Stimulated activated CD4-positive, alpha-beta T cell treated with anti-CD3 and anti-CD28 coated beads, Interleukin-4, amount 100 ng/mL, for 1 hour (primary cell): Measurements from ENCODE around the gene PIAS2.
"Not testable (repeated sequence)": the region's sequence is repeated elsewhere in the genome, so short reads cannot be mapped to it uniquely, and the experiment has no call there.

Source experiments
- DNase-seq: peaks from one replicate; pipeline ENCODE4 v3.0.0-alpha.2; 2020

Gene PIAS2

GRCh38 chr18:46917108-46917802 lies at the start of gene PIAS2, which contains the start of gene KATNAL2:
PIAS2 (minus strand) TSS chr18:46917507; CDS start chr18:46917345, 162 bp downstream.
KATNAL2 (plus strand) TSS chr18:46917602; CDS start chr18:46946873, 29,271 bp downstream.
- DNase-seq: peak; percentile 78

- DNase-seq: not testable (repeated sequence)
Measured at GRCh38 chr18:46966266-46966665, 49.0 kb upstream of the PIAS2 start.

GRCh38 chr18:46964579-46965293 lies 47.4 kb upstream of the PIAS2 start:
- not testable (repeated sequence) for DNase-seq

- DNase-seq: not testable (repeated sequence)
Measured at GRCh38 chr18:46963656-46964578, 46.6 kb upstream of the PIAS2 start.

- DNase-seq: no peak
Measured at GRCh38 chr18:46958209-46958608, 40.9 kb upstream of the PIAS2 start.

GRCh38 chr18:46953195-46953594 lies 35.9 kb upstream of the PIAS2 start:
- no peak for DNase-seq

GRCh38 chr18:46950064-46950656 lies 32.9 kb upstream of the PIAS2 start:
- no peak for DNase-seq

GRCh38 chr18:46946656-46947282 lies 29.5 kb upstream of the PIAS2 start:
- DNase-seq: peak; percentile 51

- DNase-seq: no peak
Measured at GRCh38 chr18:46942646-46943045, 25.3 kb upstream of the PIAS2 start.

GRCh38 chr18:46939998-46940571 lies 22.8 kb upstream of the PIAS2 start:
- DNase-seq: no peak

GRCh38 chr18:46939337-46939963 lies 22.1 kb upstream of the PIAS2 start:
- DNase-seq: no peak

- no peak for DNase-seq
Measured at GRCh38 chr18:46920653-46921052, 3.3 kb upstream of the PIAS2 start.

- no peak for DNase-seq
Measured at GRCh38 chr18:46920067-46920466, 2.8 kb upstream of the PIAS2 start.

- DNase-seq: no peak
Measured at GRCh38 chr18:46917803-46918600, 695 bp upstream of the PIAS2 start.

- DNase-seq: no peak
Measured at GRCh38 chr18:46916551-46917107, 678 bp downstream of the PIAS2 start.

GRCh38 chr18:46915800-46916550 lies 1.3 kb downstream of the PIAS2 start:
- no peak for DNase-seq

GRCh38 chr18:46910856-46911255 lies 6.5 kb downstream of the PIAS2 start:
- DNase-seq: no peak

GRCh38 chr18:46909497-46909896 lies 7.8 kb downstream of the PIAS2 start:
- DNase-seq: no peak

GRCh38 chr18:46903406-46903805 lies 13.9 kb downstream of the PIAS2 start:
- no peak for DNase-seq
